Mesendoderm (in vitro differentiated cells): ENCODE data around the gene WDR91.

Experiments used
- DNase-seq: peaks from one replicate; pipeline ENCODE4 v3.0.0; 2013
- H2AK5ac ChIP-seq: 2 replicates; pipeline ENCODE4 v1.6.1; 2013; ENCODE audit warnings: low read length, inconsistent platforms
- H2BK120ac ChIP-seq: 2 replicates; pipeline ENCODE4 v1.6.1; 2013; ENCODE audit warnings: low read depth, mild to moderate bottlenecking, low read length, moderate library complexity, mixed read lengths
- H2BK15ac ChIP-seq: replicated peaks from 2 replicates; pipeline ENCODE4 v1.6.1; 2013; ENCODE audit warnings: low read depth, mild to moderate bottlenecking, moderate library complexity
- H2BK5ac ChIP-seq: 2 replicates; pipeline ENCODE4 v1.6.1; 2013; ENCODE audit warnings: low read length, inconsistent platforms
- H3K18ac ChIP-seq: 2 replicates; pipeline ENCODE4 v1.6.1; 2013; ENCODE audit warnings: mild to moderate bottlenecking, low read length, mixed read lengths
- H3K23ac ChIP-seq: one replicate; pipeline ENCODE4 v1.6.1; 2013; ENCODE audit warnings: low read length
- H3K27ac ChIP-seq: 2 replicates; pipeline ENCODE4 v1.5.1; 2013; ENCODE audit warnings: low read depth, mild to moderate bottlenecking, inconsistent platforms, low read length, moderate library complexity
- H3K27me3 ChIP-seq: 2 replicates; pipeline ENCODE4 v1.6.1; 2013; ENCODE audit warnings: low read length, control low read depth, mild to moderate bottlenecking, inconsistent platforms; ENCODE audit not compliant: insufficient read depth, poor library complexity
- H3K36me3 ChIP-seq: 2 replicates; pipeline ENCODE4 v1.6.1; 2013; ENCODE audit warnings: low read length, inconsistent platforms; ENCODE audit not compliant: control insufficient read depth, insufficient read depth
- H3K4ac ChIP-seq: one replicate; pipeline ENCODE4 v1.6.1; 2013; ENCODE audit warnings: low read depth, mild to moderate bottlenecking, low read length, moderate library complexity
- H3K4me1 ChIP-seq: 2 replicates; pipeline ENCODE4 v1.6.1; 2013; ENCODE audit warnings: low read depth, low read length, inconsistent platforms; ENCODE audit not compliant: control insufficient read depth
- H3K4me2 ChIP-seq: 2 replicates; pipeline ENCODE4 v1.6.1; 2013; ENCODE audit warnings: low read length
- H3K4me3 ChIP-seq: 2 replicates; pipeline ENCODE4 v1.5.1; 2013; ENCODE audit warnings: mild to moderate bottlenecking, low read length
- H3K56ac ChIP-seq: one replicate; pipeline ENCODE4 v1.6.1; 2013; ENCODE audit warnings: low read length
- H3K79me1 ChIP-seq: 2 replicates; pipeline ENCODE4 v1.6.1; 2013; ENCODE audit warnings: low read length, inconsistent platforms
- H3K79me2 ChIP-seq: 2 replicates; pipeline ENCODE4 v1.6.1; 2013; ENCODE audit warnings: mild to moderate bottlenecking, low read length; ENCODE audit not compliant: control insufficient read depth, insufficient read depth
- H3K9ac ChIP-seq: 2 replicates; pipeline ENCODE4 v1.6.1; 2013; ENCODE audit warnings: low read length, inconsistent platforms
- H4K5ac ChIP-seq: one replicate; pipeline ENCODE4 v1.6.1; 2013; ENCODE audit warnings: low read length
- H4K8ac ChIP-seq: one replicate; pipeline ENCODE4 v1.6.1; 2013; ENCODE audit warnings: low read depth, mild to moderate bottlenecking, control low read depth, low read length, moderate library complexity
- WGBS: extraction: QIAGEN DNeasy Blood & Tissue Kit; methylation state at CpG from one replicate; pipeline ENCODE4 v1.1.7; 2013; ENCODE audit warnings: low lambda C conversion rate, missing lambda C conversion rate; ENCODE audit not compliant: insufficient coverage; ENCODE audit errors: extremely low coverage; 5-methylcytosine and 5-hydroxymethylcytosine counted together

WDR91 gene

DNA sequence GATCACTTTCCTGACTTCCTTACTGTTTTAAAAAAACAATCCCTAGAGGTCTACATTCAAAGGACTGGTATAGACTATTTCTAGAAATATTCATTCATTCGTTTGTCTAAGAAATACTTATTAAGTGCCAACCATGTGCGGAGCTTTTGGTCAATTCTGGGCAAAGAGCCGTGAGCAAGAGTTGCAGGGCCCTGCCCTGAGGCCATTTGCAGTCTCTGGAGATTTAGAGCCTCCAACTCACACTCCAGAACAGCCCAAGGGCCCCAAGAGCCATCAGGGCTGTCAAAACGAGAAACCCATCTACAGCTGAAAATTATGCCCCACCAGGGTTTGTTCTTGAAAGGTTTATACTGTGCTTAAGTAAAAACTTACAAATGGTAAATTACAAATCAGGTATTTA, 16.2 kb downstream of the WDR91 start:
- H3K36me3 ChIP-seq: peaks cover 2% of the 10 kb centered on the region
- H2BK5ac ChIP-seq: no peak overlapping the region
- no peak overlapping the region for H3K4me3 ChIP-seq
- WGBS: no CpG with 5 or more reads among the region's 4 CpGs
- no peak overlapping the region for H3K18ac ChIP-seq
- H3K27ac ChIP-seq: no peak overlapping the region
- no peak overlapping the region for H3K4ac ChIP-seq
- no peaks in the 10 kb centered on the region for H3K27me3 ChIP-seq
- H3K9ac ChIP-seq: no peak overlapping the region
- no peak overlapping the region for H4K5ac ChIP-seq
- no peaks in the 10 kb centered on the region for H3K79me2 ChIP-seq
- no peak overlapping the region for H3K4me2 ChIP-seq
- no peak overlapping the region for H4K8ac ChIP-seq
- no peak overlapping the region for H2BK15ac ChIP-seq
- H3K56ac ChIP-seq: no peak overlapping the region
- H3K4me1 ChIP-seq: no peaks in the 10 kb centered on the region
- no peak overlapping the region for H3K23ac ChIP-seq
- no peak for DNase-seq
- no peak overlapping the region for H2BK120ac ChIP-seq
- H3K79me1 ChIP-seq: no peaks in the 10 kb centered on the region
- H2AK5ac ChIP-seq: no peak overlapping the region

- H4K8ac ChIP-seq: no peak overlapping the region
- H2BK120ac ChIP-seq: no peak overlapping the region
- H3K36me3 ChIP-seq: peaks cover 2% of the 10 kb centered on the region
- H3K4ac ChIP-seq: no peak overlapping the region
- H3K56ac ChIP-seq: no peak overlapping the region
- no peaks in the 10 kb centered on the region for H3K27me3 ChIP-seq
- H2BK5ac ChIP-seq: no peak overlapping the region
- H3K79me1 ChIP-seq: no peaks in the 10 kb centered on the region
- no peak overlapping the region for H3K4me3 ChIP-seq
- no peak overlapping the region for H3K18ac ChIP-seq
- DNase-seq: no peak
- H2AK5ac ChIP-seq: no peak overlapping the region
- H3K9ac ChIP-seq: no peak overlapping the region
- no peaks in the 10 kb centered on the region for H3K4me1 ChIP-seq
- no peaks in the 10 kb centered on the region for H3K79me2 ChIP-seq
- no peak overlapping the region for H4K5ac ChIP-seq
- no peak overlapping the region for H3K27ac ChIP-seq
- no peak overlapping the region for H3K4me2 ChIP-seq
- no peak overlapping the region for H3K23ac ChIP-seq
- H2BK15ac ChIP-seq: no peak overlapping the region
- no CpG with 5 or more reads among the region's 12 CpGs for WGBS
Measured at GRCh38 chr7:135194494-135195095, 16.7 kb downstream of the WDR91 start.

- H3K27me3 ChIP-seq: no peaks in the 10 kb centered on the region
- no peaks in the 10 kb centered on the region for H3K36me3 ChIP-seq
- no peak overlapping the region for H3K4me3 ChIP-seq
- no peak overlapping the region for H2BK5ac ChIP-seq
- H3K56ac ChIP-seq: no peak overlapping the region
- no peak overlapping the region for H3K4me2 ChIP-seq
- no peak overlapping the region for H3K18ac ChIP-seq
- no peak overlapping the region for H2AK5ac ChIP-seq
- no peak overlapping the region for H3K23ac ChIP-seq
- H3K27ac ChIP-seq: no peak overlapping the region
- H3K4ac ChIP-seq: no peak overlapping the region
- H3K79me1 ChIP-seq: no peaks in the 10 kb centered on the region
- no peak overlapping the region for H4K8ac ChIP-seq
- no peak for DNase-seq
- no peak overlapping the region for H2BK15ac ChIP-seq
- H3K4me1 ChIP-seq: no peaks in the 10 kb centered on the region
- H4K5ac ChIP-seq: no peak overlapping the region
- H2BK120ac ChIP-seq: no peak overlapping the region
- H3K9ac ChIP-seq: no peak overlapping the region
- H3K79me2 ChIP-seq: no peaks in the 10 kb centered on the region
- WGBS: no CpG with 5 or more reads among the region's 10 CpGs
Measured at GRCh38 chr7:135193615-135194081, 17.7 kb downstream of the WDR91 start.

GRCh38 chr7:135192914-135193536, 18.3 kb downstream of the WDR91 start:
- Histone ChIP-seq H3K18ac (no peak overlapping the region), H3K4me1 (no peaks in the 10 kb centered on the region)

GRCh38 chr7:135190703-135191102, 20.6 kb downstream of the WDR91 start:
- Histone ChIP-seq H4K8ac (no peak overlapping the region), H3K4ac (no peak overlapping the region), H3K4me1 (no peaks in the 10 kb centered on the region), H2BK5ac (no peak overlapping the region), H3K23ac (no peak overlapping the region), H3K27me3 (no peaks in the 10 kb centered on the region), H3K4me3 (no peak overlapping the region), H3K9ac (no peak overlapping the region), H3K18ac (no peak overlapping the region), H3K79me2 (no peaks in the 10 kb centered on the region), H4K5ac (no peak overlapping the region), H2AK5ac (no peak overlapping the region), H3K4me2 (no peak overlapping the region), H2BK120ac (no peak overlapping the region), H3K79me1 (no peaks in the 10 kb centered on the region), H3K56ac (no peak overlapping the region), H3K36me3 (no peaks in the 10 kb centered on the region), H2BK15ac (no peak overlapping the region), H3K27ac (no peak overlapping the region)
- no peak for DNase-seq

More at GRCh38 chr7:135192914-135193536, 18.3 kb downstream of the WDR91 start:
- no peaks in the 10 kb centered on the region for H3K36me3 ChIP-seq
- no peaks in the 10 kb centered on the region for H3K79me1 ChIP-seq
- no peak overlapping the region for H4K8ac ChIP-seq
- H4K5ac ChIP-seq: no peak overlapping the region
- H3K79me2 ChIP-seq: no peaks in the 10 kb centered on the region
- no peak overlapping the region for H3K4me3 ChIP-seq
- no peaks in the 10 kb centered on the region for H3K27me3 ChIP-seq
- H3K9ac ChIP-seq: no peak overlapping the region
- no peak overlapping the region for H2BK5ac ChIP-seq
- H2BK15ac ChIP-seq: no peak overlapping the region
- H2BK120ac ChIP-seq: no peak overlapping the region
- no peak overlapping the region for H3K56ac ChIP-seq
- no peak overlapping the region for H3K4ac ChIP-seq
- H3K27ac ChIP-seq: no peak overlapping the region
- no peak overlapping the region for H2AK5ac ChIP-seq
- no CpG with 5 or more reads among the region's 11 CpGs for WGBS
- no peak overlapping the region for H3K4me2 ChIP-seq
- H3K23ac ChIP-seq: no peak overlapping the region
- DNase-seq: no peak

DNA sequence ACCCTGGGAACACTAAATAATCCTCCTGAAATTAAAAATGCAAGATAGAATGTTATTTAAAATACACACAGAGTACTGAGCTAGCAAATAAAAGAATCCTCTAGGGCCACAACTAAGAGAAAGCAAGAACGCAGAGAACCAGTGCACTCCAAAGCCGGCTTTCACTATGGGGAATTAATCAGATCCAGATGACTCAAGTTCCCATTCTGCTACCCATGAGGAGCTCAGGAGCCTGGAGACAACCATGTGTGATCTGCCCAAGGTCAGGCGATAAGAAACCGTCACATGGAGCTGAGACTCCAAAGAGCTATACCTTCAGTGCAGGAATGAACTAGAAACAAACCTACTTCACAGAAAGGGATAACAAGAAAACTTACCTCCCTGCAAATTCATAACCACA, 21.4 kb downstream of the WDR91 start:
- no peaks in the 10 kb centered on the region for H3K36me3 ChIP-seq
- H3K56ac ChIP-seq: no peak overlapping the region
- no peak overlapping the region for H4K8ac ChIP-seq
- H2BK15ac ChIP-seq: no peak overlapping the region
- no peak overlapping the region for H3K9ac ChIP-seq
- H3K4me3 ChIP-seq: no peak overlapping the region
- no peak overlapping the region for H3K4ac ChIP-seq
- H3K27ac ChIP-seq: no peak overlapping the region
- no peak overlapping the region for H3K4me2 ChIP-seq
- H2BK5ac ChIP-seq: no peak overlapping the region
- no peaks in the 10 kb centered on the region for H3K79me1 ChIP-seq
- no peaks in the 10 kb centered on the region for H3K79me2 ChIP-seq
- no CpG with 5 or more reads among the region's 4 CpGs for WGBS
- H3K4me1 ChIP-seq: no peaks in the 10 kb centered on the region
- H3K23ac ChIP-seq: no peak overlapping the region
- no peak overlapping the region for H3K18ac ChIP-seq
- H3K27me3 ChIP-seq: no peaks in the 10 kb centered on the region
- H4K5ac ChIP-seq: no peak overlapping the region
- H2AK5ac ChIP-seq: no peak overlapping the region
- no peak overlapping the region for H2BK120ac ChIP-seq
- no peak for DNase-seq
